NCI-H446 treated with DMSO at 0.1 percent for 48 hours (cell line): ENCODE measurements around the gene TGDS.

ENCODE experiments used
- DNase-seq: peaks from one replicate; lab custom pipeline; 2025; lab: John Stamatoyannopoulos, UW

The TGDS gene

DNA sequence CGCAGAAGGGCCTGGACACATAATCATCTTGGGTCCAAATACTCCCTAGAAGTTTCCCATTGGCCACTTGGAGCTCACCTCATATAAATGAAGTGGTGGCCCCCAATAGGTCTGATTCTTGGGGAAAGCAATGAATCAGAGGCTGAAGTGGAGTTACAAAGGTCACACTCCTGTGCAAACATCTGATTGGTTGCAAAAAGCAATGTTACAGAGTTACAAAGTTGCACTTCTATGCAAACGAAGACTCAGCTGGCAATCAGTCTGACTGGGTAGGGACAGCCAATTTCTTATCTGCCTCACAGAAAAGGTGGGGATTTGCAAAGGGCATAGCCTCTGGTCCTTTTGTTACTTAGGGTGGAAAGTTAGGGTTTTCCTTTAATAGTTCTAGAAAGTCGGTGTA, 3.9 kb upstream of the TGDS start:
- DNase-seq = no peak

DNA sequence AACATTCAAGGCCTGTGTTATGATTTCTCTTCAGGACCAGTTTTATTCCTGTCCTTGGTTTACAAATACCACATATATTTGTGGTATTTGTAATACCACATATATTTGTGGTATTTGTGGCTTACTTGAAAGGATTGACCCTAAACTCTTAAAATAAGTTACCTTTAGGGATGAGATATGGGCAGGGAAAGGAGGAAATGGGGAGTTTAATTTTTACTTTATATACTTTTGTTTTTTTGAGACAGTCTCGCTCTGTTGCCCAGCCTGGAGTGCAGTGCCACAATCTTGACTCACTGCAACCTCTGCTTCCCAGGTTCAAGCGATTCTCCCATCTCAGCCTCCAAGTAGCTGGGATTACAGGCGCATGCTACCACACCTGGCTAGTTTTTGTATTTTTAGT, 2.3 kb upstream of the TGDS start:
- DNase-seq = no peak

DNA sequence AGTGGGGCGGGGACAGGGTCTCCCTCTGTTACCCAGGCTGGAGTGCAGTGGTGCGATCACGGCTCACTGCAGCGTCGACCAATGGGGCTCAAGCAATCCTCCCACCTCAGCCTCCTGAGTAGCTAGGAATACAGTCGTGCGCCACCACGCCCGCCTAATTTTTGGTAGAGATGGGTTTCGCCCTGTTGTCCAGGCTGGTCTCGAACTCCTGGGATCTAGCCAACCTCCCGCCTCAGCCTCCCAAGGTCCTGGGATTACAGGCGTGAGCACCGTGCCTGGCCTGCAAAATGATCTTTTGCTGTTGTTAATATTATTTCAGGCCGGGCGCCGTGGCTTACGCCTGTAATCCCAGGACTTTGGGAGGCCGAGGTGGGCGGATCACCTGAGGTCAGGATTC, 621 bp upstream of the TGDS start:
- DNase-seq = no peak

DNA sequence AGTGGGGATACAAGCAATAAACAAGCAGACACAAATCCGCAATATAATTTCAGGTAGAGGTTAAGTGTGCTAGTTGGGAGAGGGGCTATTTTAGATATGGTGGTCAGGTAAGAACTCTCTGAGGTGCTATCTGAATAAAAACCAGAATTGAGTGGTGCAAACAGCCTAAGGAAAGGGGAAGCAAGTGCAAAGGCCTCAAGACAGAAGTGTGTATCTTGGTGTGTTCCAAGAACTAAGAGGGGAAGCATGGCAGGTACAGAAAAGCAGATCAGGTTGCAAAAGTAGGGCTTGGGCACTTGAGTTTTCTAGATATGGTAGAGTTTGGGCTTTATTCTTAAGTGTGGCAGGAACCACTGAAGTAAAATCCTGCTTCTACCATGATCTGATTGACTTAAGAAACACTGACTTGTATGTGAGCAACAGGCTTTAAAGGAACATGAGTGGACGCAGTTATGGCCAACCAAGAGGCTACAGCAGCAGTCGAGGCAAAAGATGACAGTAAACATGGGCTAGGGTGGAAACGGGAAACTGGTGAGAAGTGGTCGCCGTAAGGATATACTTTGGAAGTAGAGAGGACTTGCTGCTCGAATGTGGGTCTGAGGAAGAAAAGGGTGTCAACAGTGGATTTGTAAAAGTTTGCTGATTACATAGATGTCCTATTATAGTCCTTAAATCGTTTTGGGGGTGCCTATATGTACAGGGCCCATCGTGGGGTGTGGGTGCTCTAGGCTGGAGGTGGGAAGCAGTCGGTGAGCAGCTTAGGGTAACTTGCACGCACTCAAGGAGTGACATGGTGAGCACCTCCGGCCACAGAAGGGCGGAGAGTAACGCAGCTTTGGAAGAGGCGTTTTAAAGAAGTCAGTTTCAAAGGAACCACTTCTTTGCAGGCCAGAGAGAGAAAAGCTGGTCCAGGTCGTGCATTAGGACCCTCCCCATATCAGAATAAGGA, 677 bp downstream of the TGDS start:
- DNase-seq = no peak

GRCh38 chr13:94590744-94591143, 5.2 kb downstream of the TGDS start:
- no peak for DNase-seq

DNA sequence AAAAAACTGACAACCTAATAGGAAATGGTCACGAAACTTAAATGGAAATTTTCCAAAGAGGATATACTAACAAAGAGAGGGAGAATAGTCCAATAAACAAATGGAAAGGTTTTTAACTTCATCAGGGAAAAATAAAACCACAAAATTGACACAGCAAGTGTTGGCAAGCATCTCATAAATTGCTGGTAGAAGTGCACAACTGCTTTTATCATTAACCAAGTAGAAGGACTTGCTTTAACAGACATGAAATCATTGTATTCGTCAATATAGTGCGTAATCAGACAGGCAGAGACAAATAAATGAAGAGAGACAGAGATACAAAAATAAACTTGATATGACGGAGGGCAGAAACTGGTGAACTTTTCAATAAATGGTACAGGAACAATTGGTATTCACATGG, 7.4 kb downstream of the TGDS start:
- DNase-seq = no peak

- no peak for DNase-seq
These were observed 9.6 kb downstream of the TGDS start for GRCh38 chr13:94586371-94586770.

DNA sequence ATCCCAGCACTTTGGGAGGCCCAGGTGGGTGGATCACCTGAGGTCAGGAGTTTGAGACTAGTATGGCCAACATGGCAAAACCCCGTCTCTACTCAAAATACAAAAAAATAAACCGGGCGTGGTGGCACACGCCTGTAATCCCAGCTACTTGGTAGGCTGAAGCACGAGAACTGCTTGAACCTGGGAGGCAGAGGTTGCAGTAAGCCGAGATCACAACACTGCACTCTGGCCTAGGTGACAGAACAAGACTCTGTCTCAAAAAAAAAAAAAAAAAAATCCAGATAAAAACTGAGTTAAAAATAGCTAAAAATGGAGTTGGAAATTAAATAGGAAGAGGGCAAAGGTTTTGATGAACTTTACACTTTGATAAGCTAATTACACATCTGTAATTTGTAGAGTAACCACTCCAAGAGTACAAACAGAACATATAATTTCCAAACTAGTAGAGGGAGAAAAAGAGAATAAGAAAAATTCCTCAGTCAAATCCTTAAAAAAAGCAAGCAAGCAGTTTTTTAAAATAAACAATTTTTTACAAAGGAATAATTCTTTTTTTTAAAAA, 10.3 kb downstream of the TGDS start:
- no peak for DNase-seq

DNA sequence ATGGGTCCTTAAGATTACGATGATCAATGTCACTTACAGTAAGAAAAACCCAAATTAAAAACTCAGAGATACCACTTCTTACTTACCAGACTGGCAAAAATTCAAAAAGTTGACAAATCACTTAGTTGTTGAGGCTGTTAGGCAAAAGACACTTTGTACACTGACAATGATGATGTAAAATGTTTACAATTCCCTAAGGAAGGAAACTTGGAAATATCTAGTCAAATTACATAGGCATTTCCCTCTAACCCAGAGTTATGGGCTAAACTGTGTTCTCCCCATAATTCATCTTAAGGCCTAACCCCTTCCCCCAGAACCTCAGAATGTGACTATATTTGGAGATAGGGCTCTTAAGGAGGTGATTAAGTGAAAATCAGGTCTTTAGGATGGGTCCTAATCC, 12.0 kb downstream of the TGDS start:
- no peak for DNase-seq

- DNase-seq = no peak
These were observed 16.9 kb downstream of the TGDS start for GRCh38 chr13:94579063-94579462.

DNA sequence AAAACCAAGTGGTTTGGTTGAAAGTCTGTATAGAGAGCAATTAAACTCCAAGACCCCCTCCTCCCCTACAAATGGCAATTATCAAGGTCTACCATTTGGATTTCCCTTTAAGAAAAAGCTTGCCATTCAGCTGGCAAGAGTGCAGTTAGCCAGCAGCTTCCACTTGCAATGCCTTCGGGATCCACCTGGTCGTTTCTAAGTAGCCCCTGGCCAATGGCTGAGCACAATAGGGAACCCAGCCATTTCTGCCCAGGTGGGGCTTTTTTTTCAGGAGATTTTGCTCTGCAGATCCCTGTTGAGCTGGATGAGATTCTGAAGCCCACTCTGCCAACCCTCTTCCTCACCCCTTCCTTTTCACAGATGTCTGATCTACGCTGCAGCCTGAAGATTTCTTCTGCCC, 26.3 kb downstream of the TGDS start:
- DNase-seq = no peak

- no peak for DNase-seq
These were observed 27.5 kb downstream of the TGDS start for GRCh38 chr13:94568443-94568842.

DNA sequence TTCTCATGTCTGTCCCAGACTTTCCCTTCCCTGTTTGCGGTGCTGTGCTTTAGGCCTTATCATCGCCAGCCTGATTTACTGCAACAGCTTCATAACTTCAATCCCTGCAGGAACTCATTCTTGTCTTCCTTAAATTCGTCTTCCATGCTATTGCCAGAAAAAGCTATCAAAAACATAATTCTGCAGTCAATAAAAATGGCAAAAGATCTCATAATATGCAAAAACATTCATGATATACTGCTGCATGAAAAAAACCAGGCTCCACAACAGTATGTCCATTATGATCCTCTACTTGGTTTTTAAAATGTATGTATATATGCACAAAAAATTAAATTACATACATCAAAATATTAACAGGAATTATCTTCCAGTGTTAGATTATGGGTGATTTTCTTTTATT, 28.4 kb downstream of the TGDS start:
- DNase-seq = no peak

- no peak for DNase-seq
These were observed 34.8 kb downstream of the TGDS start for GRCh38 chr13:94561126-94561525.

DNA sequence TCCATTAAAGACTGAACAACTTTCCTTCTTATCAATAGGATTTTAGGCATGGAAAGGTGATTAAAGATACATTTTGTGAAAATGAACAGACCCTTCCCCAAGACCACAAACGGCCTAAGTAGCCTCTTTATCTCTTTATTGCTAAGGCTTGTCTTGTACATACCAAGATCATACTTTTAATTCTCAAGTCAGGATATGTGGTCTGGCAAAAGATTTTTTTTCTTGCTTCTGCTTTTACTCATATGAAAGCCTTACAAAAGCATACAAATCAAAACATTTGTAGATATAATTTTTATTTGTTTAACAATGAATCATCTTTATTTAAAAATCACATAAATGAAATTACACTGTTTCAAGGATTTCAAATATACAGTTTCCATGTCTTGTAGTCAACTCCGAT, 35.8 kb downstream of the TGDS start:
- DNase-seq = no peak

GRCh38 chr13:94559222-94559795, 36.6 kb downstream of the TGDS start:
- no peak for DNase-seq

DNA sequence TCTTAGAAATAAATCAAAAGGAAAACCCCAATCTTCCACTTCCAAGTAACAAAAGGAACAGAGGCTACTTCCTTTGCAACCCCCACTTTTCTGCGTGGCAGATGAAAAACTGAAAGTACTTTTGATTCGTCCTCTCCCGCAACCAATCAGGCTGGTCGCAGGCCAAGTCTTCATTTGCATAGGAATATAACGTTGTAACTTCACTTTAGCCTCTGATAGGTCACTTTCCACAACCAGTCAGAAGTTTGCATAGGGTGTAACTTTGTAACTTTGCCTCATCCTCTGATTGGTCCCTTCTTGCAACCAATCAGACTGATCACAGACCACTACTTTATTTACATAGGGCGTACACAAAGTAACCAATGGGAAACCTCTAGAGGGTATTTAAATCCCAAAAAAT, 37.2 kb downstream of the TGDS start:
- DNase-seq = no peak

GRCh38 chr13:94557684-94558235, 38.2 kb downstream of the TGDS start:
- no peak for DNase-seq

DNA sequence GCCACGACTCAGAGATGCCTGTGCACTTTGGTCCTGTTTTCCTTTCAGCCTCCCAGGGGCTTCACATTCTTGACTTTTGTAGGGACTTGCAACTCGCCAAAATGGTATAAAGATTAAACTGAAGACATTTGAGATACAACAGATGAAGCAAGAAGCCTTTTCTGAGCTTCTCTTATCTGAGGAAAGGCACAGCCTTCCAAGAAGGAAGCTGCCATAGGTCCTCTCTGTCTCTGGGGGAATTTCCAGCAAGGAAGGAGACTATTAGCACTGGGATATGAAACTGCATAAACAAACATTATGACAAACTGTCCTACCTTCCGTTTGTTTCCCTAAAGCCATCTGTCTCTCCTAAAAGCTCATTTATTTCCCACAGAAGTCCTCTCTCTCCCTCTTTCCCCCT, 39.3 kb downstream of the TGDS start:
- no peak for DNase-seq

DNA sequence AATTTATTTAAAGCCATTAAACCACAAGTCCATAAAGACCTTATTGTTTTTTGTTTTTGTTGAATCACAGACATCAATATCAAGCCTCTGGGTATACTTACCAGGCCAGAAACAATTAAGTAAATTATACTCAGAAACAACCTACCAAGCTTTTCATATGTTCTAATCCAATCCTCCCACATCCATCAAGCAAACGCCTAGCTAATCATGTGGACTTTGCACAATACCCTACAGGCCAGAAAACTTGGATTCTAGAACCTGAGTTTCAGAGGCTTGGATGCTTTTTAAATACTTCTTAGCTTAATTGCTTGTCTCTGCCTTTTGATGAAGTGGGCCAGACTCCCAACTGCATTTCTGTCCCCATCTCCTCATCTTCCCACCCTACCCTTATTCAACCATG, 39.9 kb downstream of the TGDS start:
- no peak for DNase-seq

DNA sequence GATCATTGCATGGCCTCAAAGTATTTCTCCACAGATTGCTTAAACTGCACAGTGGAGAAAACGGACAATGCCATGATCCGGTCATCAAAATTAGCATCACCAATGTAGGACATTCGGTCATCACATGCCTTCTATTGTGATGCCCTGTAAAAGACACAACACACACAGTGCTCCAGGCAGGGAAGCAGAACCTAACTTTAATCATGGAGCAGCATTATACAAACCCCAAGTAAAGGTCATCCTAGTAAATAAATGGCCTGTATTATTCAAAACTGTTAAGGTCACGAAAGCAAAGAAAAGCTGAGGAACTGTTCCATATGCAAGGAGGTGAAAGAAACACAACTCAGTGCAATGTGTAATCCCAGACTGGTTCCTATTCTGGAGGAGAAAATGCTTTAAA, 42.2 kb downstream of the TGDS start:
- DNase-seq = no peak

GRCh38 chr13:94552095-94552494, 43.9 kb downstream of the TGDS start:
- no peak for DNase-seq

- DNase-seq = no peak
These were observed 45.8 kb downstream of the TGDS start for GRCh38 chr13:94550062-94550738.
